Breast epithelium (tissue), 3 donors: ENCODE data around the gene UNKL.

ENCODE experiments used
- CTCF ChIP-seq, 3 donors: fragments of 450-650 bp; IDR thresholded peaks; one replicate each; pipeline ENCODE4 v1.5.1; 2016 to 2017; ENCODE audit warnings: antibody characterized with exemption in 3 of 3, mild to moderate bottlenecking in 3 of 3, moderate library complexity in 3 of 3
- POLR2A ChIP-seq: fragments of 450-650 bp; IDR thresholded peaks from one replicate; pipeline ENCODE4 v1.6.1; 2016; ENCODE audit warnings: antibody characterized with exemption, mild to moderate bottlenecking, moderate library complexity

GRCh38 chr16:1454561-1454960 lies 40.1 kb upstream of the UNKL start:
- no peak for TF ChIP-seq CTCF (IDR thresholded peaks at IDR 0.05)
- TF ChIP-seq POLR2A = no peak
